Liver (tissue), 9 donors: ENCODE results near the gene MAPK7. TPM values are rescaled to one million over a fixed set of nuclear protein-coding genes. Genes with fewer than 3 reads are reported as not detected.

Experiments
- DNase-seq: peaks from one replicate; pipeline ENCODE4 v3.0.0-alpha.2; 2017; ENCODE audit warnings: low spot score
- H3K27ac ChIP-seq, 2 donors: one replicate each; pipeline ENCODE4 v1.7.0; 2013; ENCODE audit warnings: inconsistent platforms in 2 of 2, low read length in 2 of 2, control low read depth in 1 of 2, low read depth in 1 of 2, mild to moderate bottlenecking in 1 of 2
- H3K27me3 ChIP-seq, 4 donors: one replicate each; pipeline versions ENCODE4 v1.6.1 to v1.7.0; 2013; ENCODE audit warnings: low read length in 3 of 4, inconsistent platforms in 1 of 4, mild to moderate bottlenecking in 1 of 4, moderate library complexity in 1 of 4; ENCODE audit not compliant: control insufficient read depth in 4 of 4, insufficient read depth in 4 of 4
- H3K36me3 ChIP-seq, 4 donors: one replicate each; pipeline versions ENCODE4 v1.6.1 to v1.7.0; 2013; ENCODE audit warnings: low read length in 3 of 4, mild to moderate bottlenecking in 3 of 4, low read depth in 1 of 4, moderate library complexity in 1 of 4; ENCODE audit not compliant: control insufficient read depth in 4 of 4, insufficient read depth in 3 of 4
- H3K4me1 ChIP-seq, 4 donors: one replicate each; pipeline versions ENCODE4 v1.6.1 to v1.7.0; 2013; ENCODE audit warnings: low read length in 3 of 4, mild to moderate bottlenecking in 3 of 4, moderate library complexity in 1 of 4; ENCODE audit not compliant: control insufficient read depth in 4 of 4, insufficient read depth in 4 of 4
- H3K4me3 ChIP-seq, 3 donors: one replicate each; pipeline versions ENCODE4 v1.6.1 to v1.7.0; 2013; ENCODE audit warnings: low read length in 3 of 3, control low read depth in 1 of 3, low read depth in 1 of 3, mild to moderate bottlenecking in 1 of 3
- H3K9ac ChIP-seq, 2 donors: one replicate each; pipeline ENCODE4 v1.7.0; 2013; ENCODE audit warnings: low read length in 2 of 2, mild to moderate bottlenecking in 2 of 2, moderate library complexity in 2 of 2, control low read depth in 1 of 2, low read depth in 1 of 2
- H3K9me3 ChIP-seq, 4 donors: one replicate each; pipeline versions ENCODE4 v1.6.1 to v1.7.0; 2013; ENCODE audit warnings: low read length in 3 of 4; ENCODE audit not compliant: control insufficient read depth in 4 of 4
- EGR1 ChIP-seq, 2 donors: IDR thresholded peaks; 2 replicates each; pipeline ENCODE4 v1.6.1; 2016 to 2018; ENCODE audit warnings: antibody characterized with exemption in 2 of 2, low read depth in 2 of 2
- FOXA1 ChIP-seq: IDR thresholded peaks from 2 replicates; pipeline ENCODE4 v1.6.1; 2016; ENCODE audit warnings: antibody characterized with exemption
- FOXA2 ChIP-seq: IDR thresholded peaks from 2 replicates; pipeline ENCODE4 v1.6.1; 2016; ENCODE audit warnings: antibody characterized with exemption
- GABPA ChIP-seq, 2 donors: IDR thresholded peaks in 1 of 2; conservative IDR thresholded peaks in 1 of 2; 2 replicates each; pipeline ENCODE4 v1.6.1; 2016; ENCODE audit warnings: antibody characterized with exemption in 2 of 2, mild to moderate bottlenecking in 1 of 2, moderate library complexity in 1 of 2
- HNF4A ChIP-seq, 2 donors: conservative IDR thresholded peaks; 2 replicates each; pipeline ENCODE4 v1.6.1; 2016; ENCODE audit warnings: antibody characterized with exemption in 2 of 2, mild to moderate bottlenecking in 2 of 2
- HNF4G ChIP-seq: IDR thresholded peaks from 2 replicates; pipeline ENCODE4 v1.6.1; 2016; ENCODE audit warnings: antibody characterized with exemption
- JUND ChIP-seq, 2 donors: IDR thresholded peaks; 2 replicates each; pipeline ENCODE4 v1.6.1; 2016; ENCODE audit warnings: antibody characterized with exemption in 2 of 2
- NR2F2 ChIP-seq: IDR thresholded peaks from 2 replicates; pipeline ENCODE4 v1.6.1; 2016; ENCODE audit warnings: antibody characterized with exemption
- RAD21 ChIP-seq, 2 donors: IDR thresholded peaks; 2 replicates each; pipeline ENCODE4 v1.6.1; 2016; ENCODE audit warnings: antibody characterized with exemption in 2 of 2, mild to moderate bottlenecking in 2 of 2
- REST ChIP-seq: IDR thresholded peaks from 2 replicates; pipeline ENCODE4 v1.6.1; 2016; ENCODE audit warnings: antibody characterized with exemption, mild to moderate bottlenecking
- RXRA ChIP-seq, 2 donors: IDR thresholded peaks; 2 replicates each; pipeline ENCODE4 v1.6.1; 2017 to 2018; ENCODE audit warnings: antibody characterized with exemption in 2 of 2, mild to moderate bottlenecking in 1 of 2
- SP1 ChIP-seq: IDR thresholded peaks from 2 replicates; pipeline ENCODE4 v1.6.1; 2018; ENCODE audit warnings: antibody characterized with exemption, mild to moderate bottlenecking
- TAF1 ChIP-seq: conservative IDR thresholded peaks from 2 replicates; pipeline ENCODE4 v1.6.1; 2016; ENCODE audit warnings: antibody characterized with exemption, mild to moderate bottlenecking
- YY1 ChIP-seq: IDR thresholded peaks from 2 replicates; pipeline ENCODE4 v1.6.1; 2016; ENCODE audit warnings: antibody characterized with exemption, mild to moderate bottlenecking
- WGBS: extraction: QIAGEN DNeasy Blood & Tissue Kit; methylation state at CpG from one replicate; pipeline ENCODE4 v1.1.7; 2013; 5-methylcytosine and 5-hydroxymethylcytosine counted together
- polyA plus RNA-seq, 2 donors: library from polyadenylated mRNA; stranded (reverse) in 1 of 2; unstranded in 1 of 2; fragments of 200-250 nt in 1 of 2; fragments of >200 nt in 1 of 2; fragmentation: Nextera tagmentation in 1 of 2; extraction: Ambion mirVana in 1 of 2; gene quantifications; one replicate each; pipeline versions ENCODE4 v1.2.1 to v1.2.3, GENCODE V29; 2013 to 2015
- total RNA-seq, 2 donors: library from RNA; depleted of rRNA; stranded (reverse); fragments of >200 nt; gene quantifications; one replicate each; pipeline ENCODE4 v1.2.3, GENCODE V29; 2014
- TF ChIP-seq, protein P1 (sequence below): fragments of 150-350 bp; IDR thresholded peaks from 2 replicates; pipeline ENCODE4 v1.5.1; 2017; ENCODE audit warnings: improper control_type of control experiment, low read depth, low read length; ENCODE audit not compliant: missing input control
- TF ChIP-seq, protein P2 (sequence below): IDR thresholded peaks from 2 replicates; pipeline ENCODE4 v1.6.1; 2016; ENCODE audit warnings: antibody characterized with exemption
- TF ChIP-seq, protein P3 (sequence below): IDR thresholded peaks from 2 replicates; pipeline ENCODE4 v1.6.1; 2016; ENCODE audit warnings: antibody characterized with exemption
- TF ChIP-seq, protein P4 (sequence below): IDR thresholded peaks from 2 replicates; pipeline ENCODE4 v1.6.1; 2016; ENCODE audit warnings: antibody characterized with exemption
- donor health status: healthy.
- donor health status: healthy.
- donor health status: healthy.
- donor health status: healthy.
- donor health status: healthy.

The MAPK7 gene
- total and polyA plus RNA-seq, 4 donors: 3.4 to 8.8 (median 5.2) TPM

GRCh38 chr17:19330271-19330670 is 48.0 kb upstream of the MAPK7 start:
- WGBS: 83% methylated on average over 3 of the region's 3 CpGs

More at GRCh38 chr17:19330271-19330670, 48.0 kb upstream of the MAPK7 start:
- no peak for DNase-seq
- H3K27ac ChIP-seq: no peak overlapping the region
- H3K27me3 ChIP-seq: no peaks in the 10 kb centered on the region
- H3K9ac ChIP-seq: no peak overlapping the region
- H3K4me1 ChIP-seq: no peaks in the 10 kb centered on the region
- H3K9me3 ChIP-seq: peaks cover 0 to 3% (median 0%) of the 10 kb centered on the region in 4 donors
- no peak overlapping the region for H3K4me3 ChIP-seq
- TF ChIP-seq, protein P1, sequence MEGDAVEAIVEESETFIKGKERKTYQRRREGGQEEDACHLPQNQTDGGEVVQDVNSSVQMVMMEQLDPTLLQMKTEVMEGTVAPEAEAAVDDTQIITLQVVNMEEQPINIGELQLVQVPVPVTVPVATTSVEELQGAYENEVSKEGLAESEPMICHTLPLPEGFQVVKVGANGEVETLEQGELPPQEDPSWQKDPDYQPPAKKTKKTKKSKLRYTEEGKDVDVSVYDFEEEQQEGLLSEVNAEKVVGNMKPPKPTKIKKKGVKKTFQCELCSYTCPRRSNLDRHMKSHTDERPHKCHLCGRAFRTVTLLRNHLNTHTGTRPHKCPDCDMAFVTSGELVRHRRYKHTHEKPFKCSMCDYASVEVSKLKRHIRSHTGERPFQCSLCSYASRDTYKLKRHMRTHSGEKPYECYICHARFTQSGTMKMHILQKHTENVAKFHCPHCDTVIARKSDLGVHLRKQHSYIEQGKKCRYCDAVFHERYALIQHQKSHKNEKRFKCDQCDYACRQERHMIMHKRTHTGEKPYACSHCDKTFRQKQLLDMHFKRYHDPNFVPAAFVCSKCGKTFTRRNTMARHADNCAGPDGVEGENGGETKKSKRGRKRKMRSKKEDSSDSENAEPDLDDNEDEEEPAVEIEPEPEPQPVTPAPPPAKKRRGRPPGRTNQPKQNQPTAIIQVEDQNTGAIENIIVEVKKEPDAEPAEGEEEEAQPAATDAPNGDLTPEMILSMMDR: no peak
- no peak for TF ChIP-seq TAF1
- TF ChIP-seq FOXA2: no peak
- no peak for TF ChIP-seq YY1
- TF ChIP-seq, protein P2, sequence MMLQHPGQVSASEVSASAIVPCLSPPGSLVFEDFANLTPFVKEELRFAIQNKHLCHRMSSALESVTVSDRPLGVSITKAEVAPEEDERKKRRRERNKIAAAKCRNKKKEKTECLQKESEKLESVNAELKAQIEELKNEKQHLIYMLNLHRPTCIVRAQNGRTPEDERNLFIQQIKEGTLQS: no peak
- no peak for TF ChIP-seq EGR1 (IDR thresholded peaks at IDR 0.05; ENCODE audit: low read depth in 2 of 2)
- no peak for TF ChIP-seq SP1
- no peak for TF ChIP-seq NR2F2
- no peak for TF ChIP-seq HNF4A (conservative IDR thresholded peaks at IDR 0.05)
- TF ChIP-seq JUND (IDR thresholded peaks at IDR 0.05): no peak
- TF ChIP-seq, protein P3, sequence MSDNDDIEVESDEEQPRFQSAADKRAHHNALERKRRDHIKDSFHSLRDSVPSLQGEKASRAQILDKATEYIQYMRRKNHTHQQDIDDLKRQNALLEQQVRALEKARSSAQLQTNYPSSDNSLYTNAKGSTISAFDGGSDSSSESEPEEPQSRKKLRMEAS: no peak
- no peak for TF ChIP-seq REST
- TF ChIP-seq FOXA1: no peak
- no peak for TF ChIP-seq RAD21 (IDR thresholded peaks at IDR 0.05)
- TF ChIP-seq, protein P4, sequence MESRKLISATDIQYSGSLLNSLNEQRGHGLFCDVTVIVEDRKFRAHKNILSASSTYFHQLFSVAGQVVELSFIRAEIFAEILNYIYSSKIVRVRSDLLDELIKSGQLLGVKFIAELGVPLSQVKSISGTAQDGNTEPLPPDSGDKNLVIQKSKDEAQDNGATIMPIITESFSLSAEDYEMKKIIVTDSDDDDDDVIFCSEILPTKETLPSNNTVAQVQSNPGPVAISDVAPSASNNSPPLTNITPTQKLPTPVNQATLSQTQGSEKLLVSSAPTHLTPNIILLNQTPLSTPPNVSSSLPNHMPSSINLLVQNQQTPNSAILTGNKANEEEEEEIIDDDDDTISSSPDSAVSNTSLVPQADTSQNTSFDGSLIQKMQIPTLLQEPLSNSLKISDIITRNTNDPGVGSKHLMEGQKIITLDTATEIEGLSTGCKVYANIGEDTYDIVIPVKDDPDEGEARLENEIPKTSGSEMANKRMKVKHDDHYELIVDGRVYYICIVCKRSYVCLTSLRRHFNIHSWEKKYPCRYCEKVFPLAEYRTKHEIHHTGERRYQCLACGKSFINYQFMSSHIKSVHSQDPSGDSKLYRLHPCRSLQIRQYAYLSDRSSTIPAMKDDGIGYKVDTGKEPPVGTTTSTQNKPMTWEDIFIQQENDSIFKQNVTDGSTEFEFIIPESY: no peak
- no peak for TF ChIP-seq HNF4G
- no peak for TF ChIP-seq RXRA (IDR thresholded peaks at IDR 0.05)
- no peak for TF ChIP-seq GABPA (IDR thresholded peaks at IDR 0.05 in 1 of 2, conservative IDR thresholded peaks at IDR 0.05 in 1 of 2)
- peaks cover 0 to 3% (median 0%) of the 10 kb centered on the region in 4 donors for H3K36me3 ChIP-seq
